Measurements from ENCODE around the gene SHANK3.

DNA sequence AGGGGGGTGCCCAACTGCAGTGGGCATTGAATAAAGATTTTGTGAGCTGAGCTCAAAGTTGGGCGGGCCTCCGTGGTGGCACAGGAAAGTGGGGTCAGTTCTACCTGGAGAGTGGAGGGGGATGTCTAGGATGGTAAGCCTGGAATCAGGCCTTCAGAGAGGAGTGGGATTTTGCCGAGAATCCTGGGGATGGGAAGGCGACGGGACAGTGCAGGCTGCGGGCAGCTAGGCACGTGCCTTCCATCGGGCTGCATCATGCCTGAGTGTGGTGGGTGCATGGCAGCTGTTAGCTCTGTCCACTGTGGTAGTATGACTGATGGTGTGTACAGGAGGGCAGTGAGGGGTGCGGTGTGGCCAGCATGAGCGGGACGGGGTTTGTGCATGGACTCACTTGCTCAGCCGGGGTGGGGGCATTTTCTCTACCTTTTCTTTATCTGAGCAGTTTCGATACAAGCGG is 3.6 kb downstream of the SHANK3 start:
- TF ChIP-seq CTCF (conservative IDR thresholded peaks at IDR 0.05; ENCODE audit: low read depth in 2 of 2) (no peak), EZH2 (IDR thresholded peaks at IDR 0.05; ENCODE audit: low read depth, unreplicated experiment) (no peak), EZH2phosphoT487 (IDR thresholded peaks at IDR 0.05; ENCODE audit: unreplicated experiment) (no peak)
